SU-DHL-6 (cell line): ENCODE measurements around the gene EIF4A3.

Experiments used
- H2AFZ ChIP-seq: fragments of 200-600 bp; sonication (generic); 2 replicates; pipeline ENCODE4 v1.6.1; 2014; ENCODE audit warnings: low read depth, mild to moderate bottlenecking, moderate library complexity, mixed read lengths, antibody characterized with exemption, low read length; ENCODE audit not compliant: severe bottlenecking
- H3F3A ChIP-seq: fragments of 200-600 bp; shearing (Covaris generic); 2 replicates; pipeline ENCODE4 v1.6.0; 2016; ENCODE audit warnings: antibody characterized with exemption, mild to moderate bottlenecking; ENCODE audit not compliant: insufficient read depth
- H3K27ac ChIP-seq: fragments of 200-600 bp; sonication (generic); 2 replicates; pipeline ENCODE4 v1.5.1; 2016; ENCODE audit warnings: low read depth, mild to moderate bottlenecking, low read length, moderate library complexity, mixed read lengths
- H3K27me3 ChIP-seq: fragments of 200-600 bp; sonication (generic), shearing (Covaris generic); 2 replicates; pipeline ENCODE4 v1.6.0; 2014; ENCODE audit warnings: mild to moderate bottlenecking, low read length
- H3K36me3 ChIP-seq: fragments of 200-600 bp; sonication (generic); 2 replicates; pipeline ENCODE4 v1.6.1; 2014; ENCODE audit warnings: mild to moderate bottlenecking, low read length, mixed read lengths
- H3K4me2 ChIP-seq: fragments of 300-600, 200-600 bp; shearing (Covaris generic), sonication (generic); 2 replicates; pipeline ENCODE4 v1.6.0; 2014; ENCODE audit warnings: low read length, low read depth, mild to moderate bottlenecking; ENCODE audit not compliant: poor library complexity, severe bottlenecking
- H3K4me3 ChIP-seq: fragments of 200-600 bp; sonication (generic); 2 replicates; pipeline ENCODE4 v1.5.1; 2014; ENCODE audit warnings: antibody characterized with exemption, low read length, mild to moderate bottlenecking, mixed read lengths; ENCODE audit not compliant: insufficient read depth, poor library complexity, severe bottlenecking
- H3K79me2 ChIP-seq: fragments of 200-600 bp; sonication (generic); 2 replicates; pipeline ENCODE4 v1.6.1; 2014; ENCODE audit warnings: mild to moderate bottlenecking, low read length, moderate library complexity; ENCODE audit not compliant: insufficient read depth
- H3K9ac ChIP-seq: fragments of 200-600 bp; sonication (generic); 2 replicates; pipeline ENCODE4 v1.7.0; 2014; ENCODE audit warnings: mild to moderate bottlenecking, low read length
- H3K9me2 ChIP-seq: fragments of 200-600 bp; sonication (generic); replicated peaks from 2 replicates; pipeline ENCODE4 v1.6.1; 2014; ENCODE audit warnings: low read length; ENCODE audit not compliant: insufficient read depth
- H3K9me3 ChIP-seq: fragments of 200-600 bp; sonication (generic); 2 replicates; pipeline ENCODE4 v1.6.1; 2014; ENCODE audit warnings: low read length, mixed read lengths; ENCODE audit not compliant: insufficient read depth
- H4K20me1 ChIP-seq: fragments of 200-600 bp; sonication (generic); 2 replicates; pipeline ENCODE4 v1.6.1; 2014; ENCODE audit warnings: low read depth, mild to moderate bottlenecking, antibody characterized with exemption, low read length, moderate library complexity, mixed read lengths
- CTCF ChIP-seq: fragments of 200-600 bp; sonication (generic); IDR thresholded peaks from one replicate; pipeline ENCODE4 v1.5.1; 2017; ENCODE audit warnings: antibody characterized with exemption, mild to moderate bottlenecking, low read length, moderate library complexity; ENCODE audit not compliant: insufficient read depth, poor library complexity, severe bottlenecking
- EZH2phosphoT487 ChIP-seq: fragments of 200-600 bp; sonication (generic), shearing (Covaris generic); conservative IDR thresholded peaks from 2 replicates; pipeline ENCODE4 v1.6.1; 2018; ENCODE audit warnings: mild to moderate bottlenecking, antibody characterized with exemption, low read length, moderate library complexity, mixed read lengths

EIF4A3 gene

GRCh38 chr17:80147035-80147822 lies at the start of gene EIF4A3:
EIF4A3 (minus strand) TSS chr17:80147128; CDS start chr17:80146961, 167 bp downstream.
- Histone ChIP-seq H3K79me2 (peaks cover 44% of the 10 kb centered on the region), H3K4me2 (peak within 1 kb of the TSS; percentile 80), H3F3A (no peaks in the 10 kb centered on the region), H2AFZ (peak within 1 kb of the TSS; percentile 96), H3K27me3 (no peaks in the 10 kb centered on the region), H3K9me3 (no peaks in the 10 kb centered on the region), H3K27ac (peak within 1 kb of the TSS; percentile 62), H3K9me2 (no peaks in the 10 kb centered on the region), H4K20me1 (peaks cover 22% of the 10 kb centered on the region), H3K36me3 (peaks cover 15% of the 10 kb centered on the region; the same call in 1 of the 2 replicates), H3K9ac (peak within 1 kb of the TSS; percentile 99), H3K4me3 (peak within 1 kb of the TSS; percentile 99)
- no peak for TF ChIP-seq CTCF
- no peak for TF ChIP-seq EZH2phosphoT487

- no peak overlapping the region for H3K9ac ChIP-seq
- no peak overlapping the region for H2AFZ ChIP-seq
- H3K9me3 ChIP-seq: no peaks in the 10 kb centered on the region
- no peak overlapping the region for H3K4me2 ChIP-seq
- H3K4me3 ChIP-seq: no peak overlapping the region
- H3K79me2 ChIP-seq: no peaks in the 10 kb centered on the region
- no peaks in the 10 kb centered on the region for H3K36me3 ChIP-seq
- no peaks in the 10 kb centered on the region for H4K20me1 ChIP-seq
- no peaks in the 10 kb centered on the region for H3K27me3 ChIP-seq
- H3K27ac ChIP-seq: no peak overlapping the region
- no peaks in the 10 kb centered on the region for H3F3A ChIP-seq
- TF ChIP-seq CTCF (no peak), EZH2phosphoT487 (no peak)
- no peaks in the 10 kb centered on the region for H3K9me2 ChIP-seq
Observed at GRCh38 chr17:80196652-80197051, 49.7 kb upstream of the EIF4A3 start.

- Histone ChIP-seq H3K27me3 (no peaks in the 10 kb centered on the region), H3K9ac (no peak overlapping the region), H2AFZ (no peak overlapping the region), H3K9me2 (no peaks in the 10 kb centered on the region), H3K9me3 (no peaks in the 10 kb centered on the region), H3K4me2 (no peak overlapping the region), H3K79me2 (no peaks in the 10 kb centered on the region), H3F3A (no peaks in the 10 kb centered on the region), H3K4me3 (no peak overlapping the region), H3K27ac (no peak overlapping the region), H4K20me1 (no peaks in the 10 kb centered on the region), H3K36me3 (no peaks in the 10 kb centered on the region)
- TF ChIP-seq CTCF (peak; percentile 84), EZH2phosphoT487 (no peak)
Observed at GRCh38 chr17:80195671-80196529, 49.0 kb upstream of the EIF4A3 start.
